GM21737 (cell line): ENCODE measurements around the gene OR2L13.
"Not testable (repeated sequence)": the region's sequence is repeated elsewhere in the genome, so short reads cannot be mapped to it uniquely, and the experiment has no call there.

Source experiments
- ATAC-seq: cut with Tn5 transposase; IDR thresholded peaks from one replicate; pipeline ENCODE4 v1.9.1; 2021; ENCODE audit warnings: mild to moderate bottlenecking, moderate library complexity; ENCODE audit not compliant: unreplicated experiment

The OR2L13 gene, protein sequence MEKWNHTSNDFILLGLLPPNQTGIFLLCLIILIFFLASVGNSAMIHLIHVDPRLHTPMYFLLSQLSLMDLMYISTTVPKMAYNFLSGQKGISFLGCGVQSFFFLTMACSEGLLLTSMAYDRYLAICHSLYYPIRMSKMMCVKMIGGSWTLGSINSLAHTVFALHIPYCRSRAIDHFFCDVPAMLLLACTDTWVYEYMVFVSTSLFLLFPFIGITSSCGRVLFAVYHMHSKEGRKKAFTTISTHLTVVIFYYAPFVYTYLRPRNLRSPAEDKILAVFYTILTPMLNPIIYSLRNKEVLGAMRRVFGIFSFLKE

DNA sequence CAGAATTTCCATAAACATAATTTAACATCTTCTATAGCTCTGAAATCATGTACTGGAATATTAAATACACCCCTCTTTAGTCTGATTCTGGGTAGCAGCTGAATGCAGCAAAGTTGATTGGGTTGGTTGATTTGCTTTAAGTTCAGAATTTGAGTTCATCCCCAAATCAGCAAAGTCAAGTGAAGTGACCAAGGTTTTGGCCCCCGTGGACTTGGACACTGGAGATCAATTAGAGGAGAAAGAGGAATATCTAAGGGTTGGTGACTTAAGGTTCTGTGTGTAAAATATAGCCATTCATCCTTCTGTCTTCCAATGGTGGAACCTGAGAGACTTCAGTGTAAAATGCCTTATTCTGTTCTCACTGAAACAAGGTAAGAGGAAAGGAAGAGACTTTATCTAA lies at the start of gene OR2L13:
OR2L13 (plus strand) TSS at position 301 of the 400 bp plus-strand sequence. CDS start 4,192 bp downstream, outside the sequence.
- no peak for ATAC-seq

DNA sequence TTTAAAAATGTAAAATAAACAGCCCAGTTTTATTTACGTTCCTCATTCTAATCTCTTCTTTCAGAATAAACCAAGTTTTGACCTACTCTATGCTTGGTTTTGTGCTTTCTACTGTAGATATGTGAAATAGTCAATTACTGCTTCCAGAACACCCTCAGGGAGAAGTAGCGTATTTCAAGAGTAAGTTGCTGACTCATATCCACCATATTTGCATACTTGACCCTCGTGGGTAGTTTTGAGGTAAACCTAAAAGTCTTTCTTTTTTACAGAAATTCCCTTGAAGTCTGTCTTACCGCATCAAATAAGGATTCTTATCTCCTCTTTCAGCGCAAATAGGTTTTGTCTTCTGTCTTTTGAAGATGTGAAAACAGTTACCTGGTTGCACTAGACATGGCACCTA lies 49.8 kb upstream of the OR2L13 start:
- ATAC-seq = no peak

GRCh38 chr1:248046536-248046935 lies 48.4 kb upstream of the OR2L13 start, which contains the start of gene OR2L3:
TSS of gene OR2L3 (plus strand) at chr1:248046836. CDS start at chr1:248060682, 13,846 bp downstream.
- no peak for ATAC-seq

GRCh38 chr1:248047008-248047407 lies 48.0 kb upstream of the OR2L13 start:
- no peak for ATAC-seq

DNA sequence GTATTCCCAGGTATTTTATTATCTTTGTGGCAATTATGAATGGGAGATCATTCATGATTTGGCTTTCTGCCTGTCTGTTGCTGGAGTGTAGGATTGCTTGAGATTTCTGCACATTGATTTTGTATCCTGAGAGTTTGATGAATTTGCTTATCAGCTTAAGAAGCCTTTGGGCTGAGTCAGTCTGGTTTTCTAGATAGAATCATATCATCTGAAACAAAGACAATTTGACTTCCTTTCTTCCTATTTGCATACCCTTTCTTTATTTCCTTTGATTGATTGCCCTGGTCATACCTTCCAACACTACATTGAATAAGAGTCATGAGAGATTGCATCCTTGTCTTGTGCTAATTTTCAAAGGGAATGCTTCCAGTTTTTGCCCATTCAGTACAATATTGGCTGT lies 40.3 kb upstream of the OR2L13 start:
- ATAC-seq = no peak

- no peak for ATAC-seq
Measured at GRCh38 chr1:248055261-248055660, 39.7 kb upstream of the OR2L13 start.

- no peak for ATAC-seq
Measured at GRCh38 chr1:248065071-248065470, 29.9 kb upstream of the OR2L13 start.

DNA sequence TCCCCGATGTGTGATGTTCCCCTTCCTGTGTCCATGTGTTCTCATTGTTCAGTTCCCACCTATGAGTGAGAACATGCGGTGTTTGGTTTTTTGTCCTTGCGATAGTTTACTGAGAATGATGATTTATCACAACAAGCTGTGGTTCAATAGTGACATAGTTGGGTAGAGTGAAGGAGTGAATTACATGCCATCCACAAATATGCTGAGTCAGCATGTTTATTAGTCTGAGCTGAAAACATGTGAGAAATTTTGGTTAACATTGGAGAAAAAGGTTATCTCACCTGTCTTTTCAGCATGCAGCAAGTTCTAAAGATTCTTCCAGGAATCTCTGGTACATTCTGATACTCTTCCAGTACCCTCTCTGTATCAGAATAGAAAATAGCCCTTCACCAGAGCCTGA lies 29.4 kb upstream of the OR2L13 start:
- no peak for ATAC-seq

DNA sequence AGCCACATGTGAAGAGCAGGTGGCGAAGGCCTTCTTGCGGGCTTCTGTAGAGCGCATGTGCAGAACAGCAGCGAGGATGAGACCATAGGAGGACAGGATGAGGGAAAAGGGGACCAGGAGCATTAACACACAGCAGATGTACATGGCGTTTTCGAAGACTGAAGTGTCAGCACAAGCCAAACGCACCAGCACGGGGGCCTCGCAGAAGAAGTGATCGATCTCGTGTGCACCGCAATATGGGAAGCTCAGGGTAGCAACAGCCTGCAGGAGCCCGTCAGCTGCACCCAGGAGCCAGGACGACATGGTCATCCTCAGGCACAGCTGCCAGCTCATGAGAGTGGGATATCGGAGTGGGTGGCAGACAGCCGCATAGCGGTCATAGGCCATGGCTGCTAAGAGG lies 11.1 kb upstream of the OR2L13 start:
- not testable (repeated sequence) for ATAC-seq

DNA sequence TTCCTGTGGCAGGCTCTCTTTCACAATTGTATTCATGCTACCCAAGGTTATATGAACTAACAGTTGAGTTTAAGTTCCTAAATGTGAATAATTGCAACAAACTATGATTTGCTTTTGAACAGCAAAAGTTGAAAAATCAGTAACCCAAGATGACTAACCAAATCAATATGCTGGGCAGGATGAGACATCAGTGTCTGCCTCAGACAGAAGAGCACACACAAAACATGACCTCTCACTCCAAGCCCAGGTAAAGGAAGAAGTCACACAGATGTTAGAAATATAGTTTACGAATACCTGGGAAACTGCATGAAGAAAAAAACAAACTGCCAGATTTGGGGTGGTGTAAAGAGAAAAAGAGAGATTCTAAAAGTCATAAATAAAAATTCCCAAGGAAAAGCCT lies 3.5 kb downstream of the OR2L13 start:
- no peak for ATAC-seq

DNA sequence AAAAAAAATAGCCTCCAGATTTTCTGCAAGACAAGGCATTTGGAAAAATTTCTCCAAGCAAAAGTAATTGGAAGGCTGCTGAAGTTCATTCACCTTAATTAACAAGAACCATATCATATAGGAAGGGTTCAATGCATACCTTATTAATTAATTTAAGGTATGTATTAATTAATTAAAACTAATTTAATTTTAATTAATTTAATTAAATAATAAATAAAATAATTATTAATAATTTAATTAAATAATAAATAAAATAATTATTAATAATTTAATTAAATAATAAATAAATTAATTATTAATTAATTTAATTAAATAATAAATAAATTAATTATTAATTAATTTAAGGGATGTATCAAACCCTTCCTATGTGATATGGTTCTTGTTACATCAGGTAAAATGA lies 7.9 kb downstream of the OR2L13 start:
- no peak for ATAC-seq

- no peak for ATAC-seq
Measured at GRCh38 chr1:248111157-248111556, 16.2 kb downstream of the OR2L13 start.

- no peak for ATAC-seq
Measured at GRCh38 chr1:248114890-248115289, 19.9 kb downstream of the OR2L13 start.

- ATAC-seq = no peak
Measured at GRCh38 chr1:248127653-248128052, 32.7 kb downstream of the OR2L13 start.

DNA sequence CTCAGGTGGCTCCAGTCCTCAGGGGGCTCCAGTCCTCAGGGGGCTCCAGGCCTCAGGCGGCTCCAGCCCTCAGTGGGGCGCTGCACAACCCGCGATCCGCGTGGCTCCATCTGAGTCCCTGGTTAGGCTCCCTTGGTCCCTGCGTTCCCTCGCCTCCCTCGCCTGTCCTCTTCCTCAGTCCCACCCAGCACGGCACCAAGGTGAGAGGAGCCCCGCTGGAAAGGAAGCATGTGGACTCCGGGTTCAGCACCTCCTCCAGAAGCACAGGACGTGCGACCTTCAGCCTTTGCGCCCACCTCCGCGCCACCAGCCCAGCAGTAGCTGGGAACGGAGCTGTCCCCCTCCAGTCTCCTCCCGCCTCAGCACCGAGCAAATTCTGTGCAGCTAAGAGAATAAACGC lies 41.8 kb downstream of the OR2L13 start:
- no peak for ATAC-seq

DNA sequence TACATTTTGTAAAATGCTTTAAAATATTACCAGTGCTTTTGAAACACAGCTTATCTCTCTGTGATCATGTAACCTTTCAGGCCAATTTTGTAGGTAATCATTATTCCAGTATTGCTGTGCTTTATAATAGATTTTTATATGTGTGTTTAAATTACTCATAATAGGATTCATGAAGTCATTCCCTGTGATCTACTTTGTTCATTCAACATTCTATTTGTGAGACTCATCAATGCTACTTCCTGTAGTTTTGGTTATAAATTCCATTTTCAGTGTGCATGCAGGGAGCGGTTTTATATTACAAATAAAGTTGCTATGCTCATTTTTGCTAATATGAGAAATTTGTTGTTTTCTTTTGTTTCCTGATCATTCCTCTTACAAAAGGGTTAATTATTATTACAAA lies 45.9 kb downstream of the OR2L13 start:
- no peak for ATAC-seq

DNA sequence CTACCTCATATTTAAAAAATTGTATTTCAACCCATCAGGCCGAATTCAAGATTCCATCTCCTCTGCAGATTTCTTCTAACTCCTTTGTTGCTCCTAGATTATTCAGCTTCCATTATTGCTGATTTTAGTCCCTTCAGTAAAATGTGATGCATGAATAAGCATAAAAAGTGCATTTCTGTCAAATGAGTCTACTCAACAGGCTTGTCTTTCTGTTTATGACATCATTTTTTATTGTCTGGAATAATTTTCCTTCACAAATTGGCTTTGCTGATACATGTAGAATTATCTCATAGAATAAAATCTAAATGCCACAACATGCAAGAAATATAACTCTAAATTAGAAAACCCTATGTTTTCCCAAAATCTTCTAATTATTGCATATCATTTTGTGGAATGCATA lies 48.3 kb downstream of the OR2L13 start:
- ATAC-seq = no peak

GRCh38 chr1:248144513-248145198 lies 49.7 kb downstream of the OR2L13 start, which contains the start of gene OR2M5:
TSS of gene OR2M5 (plus strand) at chr1:248145148. CDS start at chr1:248145148, 0 bp downstream.
- no peak for ATAC-seq
